NK-92 treated with Interleukin-12 subunit alpha and Interleukin-12 subunit beta, amount 100 ng/mL, for 24 hours (cell line): ENCODE data around the gene BTBD10.

ENCODE experiments used
- DNase-seq: peaks from one replicate; lab custom pipeline; 2025; lab: John Stamatoyannopoulos, UW

The BTBD10 gene

GRCh38 chr11:13338427-13339069, 124.5 kb downstream of the BTBD10 start:
- DNase-seq: no peak

GRCh38 chr11:13338019-13338426, 125.0 kb downstream of the BTBD10 start:
- no peak for DNase-seq
